ENCODE measurements around the gene INHBB. TPM values are rescaled to one million over a fixed set of nuclear protein-coding genes. Genes with fewer than 3 reads are reported as not detected.

The INHBB gene
- total RNA-seq, 1 experiment from 2014 or later: 0.27 TPM

- no TSS peak for BruUV-seq (replicated peaks)
- TF ChIP-seq TCF7L2 (IDR thresholded peaks at IDR 0.05; ENCODE audit: borderline replicate concordance, extremely low read depth, insufficient read depth, insufficient read length): no peak
- no peak for TF ChIP-seq CTCF (IDR thresholded peaks at IDR 0.05 in 2 of 3, conservative IDR thresholded peaks at IDR 0.05 in 1 of 3; ENCODE audit: borderline replicate concordance in 1 of 3, insufficient read depth in 1 of 3, low read depth in 2 of 3, low read length in 2 of 3)
- no peak for TF ChIP-seq ZNF274 (IDR thresholded peaks at IDR 0.05; ENCODE audit: low read depth, low read length)
- TF ChIP-seq CEBPB (IDR thresholded peaks at IDR 0.05; ENCODE audit: low read depth): no peak
- no peak for TF ChIP-seq EZH2 (IDR thresholded peaks at IDR 0.05)
- TF ChIP-seq RAD21 (IDR thresholded peaks at IDR 0.05; ENCODE audit: low read depth): no peak
- no peak for TF ChIP-seq REST (IDR thresholded peaks at IDR 0.05; ENCODE audit: low read depth)
- no peak for TF ChIP-seq SIN3A (IDR thresholded peaks at IDR 0.05; ENCODE audit: low read depth)
- no peak for TF ChIP-seq ELF1 (IDR thresholded peaks at IDR 0.05; ENCODE audit: borderline replicate concordance, low read depth)
- TF ChIP-seq EGR1 (IDR thresholded peaks at IDR 0.05; ENCODE audit: low read depth): no peak
- no peak for TF ChIP-seq SP1 (IDR thresholded peaks at IDR 0.05; ENCODE audit: low read depth)
- no peak for TF ChIP-seq JUND (IDR thresholded peaks at IDR 0.05)
- TF ChIP-seq MAX (IDR thresholded peaks at IDR 0.05): no peak
- no peak for TF ChIP-seq CBX3 (IDR thresholded peaks at IDR 0.05; ENCODE audit: low read depth)
- TF ChIP-seq FOSL1 (IDR thresholded peaks at IDR 0.05; ENCODE audit: low read depth): no peak
- Histone ChIP-seq H2AFZ (ENCODE audit: low read depth, low read length, poor library complexity, severe bottlenecking) (no peak overlapping the region), H3K9ac (ENCODE audit: low read length) (no peak overlapping the region), H4K20me1 (ENCODE audit: insufficient read depth) (no peaks in the 10 kb centered on the region), H3K4me2 (ENCODE audit: low read length) (no peak overlapping the region), H3K9me3 (ENCODE audit: control insufficient read depth in 1 of 2, insufficient read depth in 1 of 2, low read depth in 1 of 2, low read length in 2 of 2) (no peaks in the 10 kb centered on the region), H3K4me1 (ENCODE audit: control insufficient read depth in 1 of 2, insufficient read depth in 2 of 2, low read length in 2 of 2) (no peaks in the 10 kb centered on the region; a peak in 1 of 4 replicates), H3K27ac (ENCODE audit: low read depth, low read length) (no peak overlapping the region), H3K27me3 (ENCODE audit: insufficient read depth, low read length) (no peaks in the 10 kb centered on the region), H3K9me2 (ENCODE audit: insufficient read depth) (no peaks in the 10 kb centered on the region), H3K79me2 (ENCODE audit: insufficient read depth, low read length) (no peaks in the 10 kb centered on the region), H3K36me3 (ENCODE audit: control insufficient read depth in 1 of 2, insufficient read depth in 2 of 2, low read length in 2 of 2) (no peaks in the 10 kb centered on the region), H3K4me3 (replicated peaks in 1 of 2; ENCODE audit: low read depth in 1 of 2, low read length in 2 of 2) (no peak overlapping the region)
- ATAC-seq (no peak), DNase-seq (ENCODE audit: low read depth, low spot score) (no peak)
- POLR2A ChIA-PET: no interaction called here
- intact Hi-C loops (cut with micrococcal nuclease): no loop called here
- CTCF ChIA-PET: interaction anchor here (1.1 kb wide), 1 partner anchor 8 kb away, joined by 3 read pairs; no protein-coding TSS in a partner anchor
- RAD21 ChIA-PET (ENCODE audit: low non-redundant PET in 1 of 2, low total read pairs in 2 of 2, uncharacterized antibody in 2 of 2, unreplicated experiment in 2 of 2): no interaction called here
Observed at GRCh38 chr2:120350801-120351320, 4.9 kb downstream of the INHBB start.

Data from HCT116 (cell line).